ENCODE measurements around the gene VIPAS39. TPM values are rescaled to one million over a fixed set of nuclear protein-coding genes. Genes with fewer than 3 reads are reported as not detected.

Gene VIPAS39
- total and polyA plus RNA-seq, 4 donors: 5.6 to 13.9 (median 8.9) TPM

DNA sequence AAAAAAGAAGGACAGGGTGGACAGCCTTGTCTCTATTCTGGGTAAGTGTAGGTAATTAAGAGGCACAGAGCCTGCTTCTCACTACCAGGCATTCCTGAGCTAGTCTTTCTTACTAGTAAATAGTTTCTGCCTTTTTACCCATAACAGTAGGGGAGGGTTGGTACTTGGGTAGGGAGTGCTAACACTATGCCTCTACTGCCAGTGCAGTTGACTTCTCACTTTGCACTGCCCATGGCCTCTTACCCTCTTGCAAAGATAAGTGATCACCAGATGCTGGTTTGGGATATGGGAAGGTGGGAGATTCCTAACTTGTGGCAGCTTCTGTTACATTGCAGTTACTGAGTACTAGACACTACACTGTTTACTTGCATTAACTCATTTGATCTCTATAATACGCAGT, 12.1 kb upstream of the VIPAS39 start (continued):
- TF ChIP-seq, protein P1, sequence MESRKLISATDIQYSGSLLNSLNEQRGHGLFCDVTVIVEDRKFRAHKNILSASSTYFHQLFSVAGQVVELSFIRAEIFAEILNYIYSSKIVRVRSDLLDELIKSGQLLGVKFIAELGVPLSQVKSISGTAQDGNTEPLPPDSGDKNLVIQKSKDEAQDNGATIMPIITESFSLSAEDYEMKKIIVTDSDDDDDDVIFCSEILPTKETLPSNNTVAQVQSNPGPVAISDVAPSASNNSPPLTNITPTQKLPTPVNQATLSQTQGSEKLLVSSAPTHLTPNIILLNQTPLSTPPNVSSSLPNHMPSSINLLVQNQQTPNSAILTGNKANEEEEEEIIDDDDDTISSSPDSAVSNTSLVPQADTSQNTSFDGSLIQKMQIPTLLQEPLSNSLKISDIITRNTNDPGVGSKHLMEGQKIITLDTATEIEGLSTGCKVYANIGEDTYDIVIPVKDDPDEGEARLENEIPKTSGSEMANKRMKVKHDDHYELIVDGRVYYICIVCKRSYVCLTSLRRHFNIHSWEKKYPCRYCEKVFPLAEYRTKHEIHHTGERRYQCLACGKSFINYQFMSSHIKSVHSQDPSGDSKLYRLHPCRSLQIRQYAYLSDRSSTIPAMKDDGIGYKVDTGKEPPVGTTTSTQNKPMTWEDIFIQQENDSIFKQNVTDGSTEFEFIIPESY (IDR thresholded peaks at IDR 0.05): no peak

DNA sequence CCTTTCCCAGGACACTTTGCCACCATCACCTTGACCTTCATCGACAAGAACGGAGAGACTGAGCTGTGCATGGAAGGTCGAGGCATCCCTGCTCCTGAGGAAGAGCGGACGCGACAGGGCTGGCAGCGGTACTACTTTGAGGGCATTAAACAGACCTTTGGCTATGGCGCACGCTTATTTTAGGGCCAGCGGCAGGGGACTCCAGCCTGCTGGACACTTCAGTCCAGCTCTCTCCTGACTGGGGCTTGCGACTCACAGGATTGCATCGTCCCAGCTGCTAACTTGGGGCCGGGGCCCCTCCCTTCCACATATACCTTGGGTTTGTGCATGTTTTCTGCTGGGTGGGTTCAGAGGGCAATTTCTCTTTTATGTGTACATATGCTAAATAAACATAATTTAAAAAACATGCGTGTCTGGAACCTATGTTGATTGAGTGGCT, 11.7 kb upstream of the VIPAS39 start:
- DNase-seq (ENCODE audit: low spot score): no peak
- TF ChIP-seq, protein P2, sequence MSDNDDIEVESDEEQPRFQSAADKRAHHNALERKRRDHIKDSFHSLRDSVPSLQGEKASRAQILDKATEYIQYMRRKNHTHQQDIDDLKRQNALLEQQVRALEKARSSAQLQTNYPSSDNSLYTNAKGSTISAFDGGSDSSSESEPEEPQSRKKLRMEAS (IDR thresholded peaks at IDR 0.05): no peak
- TF ChIP-seq, protein P3, sequence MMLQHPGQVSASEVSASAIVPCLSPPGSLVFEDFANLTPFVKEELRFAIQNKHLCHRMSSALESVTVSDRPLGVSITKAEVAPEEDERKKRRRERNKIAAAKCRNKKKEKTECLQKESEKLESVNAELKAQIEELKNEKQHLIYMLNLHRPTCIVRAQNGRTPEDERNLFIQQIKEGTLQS (IDR thresholded peaks at IDR 0.05): no peak
- TF ChIP-seq, protein P4, sequence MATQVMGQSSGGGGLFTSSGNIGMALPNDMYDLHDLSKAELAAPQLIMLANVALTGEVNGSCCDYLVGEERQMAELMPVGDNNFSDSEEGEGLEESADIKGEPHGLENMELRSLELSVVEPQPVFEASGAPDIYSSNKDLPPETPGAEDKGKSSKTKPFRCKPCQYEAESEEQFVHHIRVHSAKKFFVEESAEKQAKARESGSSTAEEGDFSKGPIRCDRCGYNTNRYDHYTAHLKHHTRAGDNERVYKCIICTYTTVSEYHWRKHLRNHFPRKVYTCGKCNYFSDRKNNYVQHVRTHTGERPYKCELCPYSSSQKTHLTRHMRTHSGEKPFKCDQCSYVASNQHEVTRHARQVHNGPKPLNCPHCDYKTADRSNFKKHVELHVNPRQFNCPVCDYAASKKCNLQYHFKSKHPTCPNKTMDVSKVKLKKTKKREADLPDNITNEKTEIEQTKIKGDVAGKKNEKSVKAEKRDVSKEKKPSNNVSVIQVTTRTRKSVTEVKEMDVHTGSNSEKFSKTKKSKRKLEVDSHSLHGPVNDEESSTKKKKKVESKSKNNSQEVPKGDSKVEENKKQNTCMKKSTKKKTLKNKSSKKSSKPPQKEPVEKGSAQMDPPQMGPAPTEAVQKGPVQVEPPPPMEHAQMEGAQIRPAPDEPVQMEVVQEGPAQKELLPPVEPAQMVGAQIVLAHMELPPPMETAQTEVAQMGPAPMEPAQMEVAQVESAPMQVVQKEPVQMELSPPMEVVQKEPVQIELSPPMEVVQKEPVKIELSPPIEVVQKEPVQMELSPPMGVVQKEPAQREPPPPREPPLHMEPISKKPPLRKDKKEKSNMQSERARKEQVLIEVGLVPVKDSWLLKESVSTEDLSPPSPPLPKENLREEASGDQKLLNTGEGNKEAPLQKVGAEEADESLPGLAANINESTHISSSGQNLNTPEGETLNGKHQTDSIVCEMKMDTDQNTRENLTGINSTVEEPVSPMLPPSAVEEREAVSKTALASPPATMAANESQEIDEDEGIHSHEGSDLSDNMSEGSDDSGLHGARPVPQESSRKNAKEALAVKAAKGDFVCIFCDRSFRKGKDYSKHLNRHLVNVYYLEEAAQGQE (IDR thresholded peaks at IDR 0.05): no peak
- no peak for TF ChIP-seq RXRA (IDR thresholded peaks at IDR 0.05)
- no peak for TF ChIP-seq JUND (IDR thresholded peaks at IDR 0.05)
- no peak for TF ChIP-seq TAF1 (conservative IDR thresholded peaks at IDR 0.05)
- TF ChIP-seq HNF4A (conservative IDR thresholded peaks at IDR 0.05): no peak
- TF ChIP-seq FOXA2 (IDR thresholded peaks at IDR 0.05): no peak
- TF ChIP-seq HNF4G (IDR thresholded peaks at IDR 0.05): no peak
- no peak for TF ChIP-seq SP1 (IDR thresholded peaks at IDR 0.05)
- no peak for TF ChIP-seq RAD21 (IDR thresholded peaks at IDR 0.05)
- Histone ChIP-seq H3K27ac (ENCODE audit: low read depth in 1 of 2, low read length in 2 of 2) (no peak overlapping the region), H3K36me3 (ENCODE audit: control insufficient read depth in 4 of 4, insufficient read depth in 3 of 4, low read depth in 1 of 4, low read length in 3 of 4) (peaks cover 8 to 56% (median 48%) of the 10 kb centered on the region in 4 donors), H3K9ac (ENCODE audit: low read depth in 1 of 2, low read length in 2 of 2) (no peak overlapping the region), H3K4me1 (ENCODE audit: control insufficient read depth in 4 of 4, insufficient read depth in 4 of 4, low read length in 3 of 4) (no peaks in the 10 kb centered on the region), H3K4me3 (ENCODE audit: low read depth in 1 of 3, low read length in 3 of 3) (no peak overlapping the region), H3K9me3 (ENCODE audit: control insufficient read depth in 4 of 4, low read length in 3 of 4) (no peaks in the 10 kb centered on the region), H3K27me3 (ENCODE audit: control insufficient read depth in 4 of 4, insufficient read depth in 4 of 4, low read length in 3 of 4) (no peaks in the 10 kb centered on the region)
- 88% methylated on average over 14 of the region's 14 CpGs for WGBS

DNA sequence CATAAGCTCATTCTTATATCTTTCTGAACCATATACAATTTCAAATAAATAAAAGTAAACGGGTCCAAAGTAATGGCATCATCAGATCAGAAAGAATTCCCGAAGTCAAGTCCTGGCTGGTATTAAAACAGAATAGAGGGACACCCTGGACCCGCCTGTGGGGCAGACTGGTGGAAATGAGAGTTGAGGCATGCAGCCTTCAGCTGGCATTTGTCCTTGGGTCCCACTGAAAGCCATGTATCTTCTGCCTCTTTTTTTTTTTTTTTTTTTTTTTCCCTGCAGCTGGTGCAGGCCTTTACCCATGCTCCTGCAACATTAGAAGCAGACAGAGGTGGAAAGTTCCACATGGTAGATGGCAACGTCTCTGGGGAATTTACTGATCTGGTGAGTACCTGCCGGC, 10.4 kb upstream of the VIPAS39 start:
- no peak for DNase-seq (ENCODE audit: low spot score)
- Histone ChIP-seq H3K27me3 (ENCODE audit: control insufficient read depth in 4 of 4, insufficient read depth in 4 of 4, low read length in 3 of 4) (no peaks in the 10 kb centered on the region), H3K4me3 (ENCODE audit: low read depth in 1 of 3, low read length in 3 of 3) (no peak overlapping the region), H3K27ac (ENCODE audit: low read depth in 1 of 2, low read length in 2 of 2) (no peak overlapping the region), H3K9ac (ENCODE audit: low read depth in 1 of 2, low read length in 2 of 2) (no peak overlapping the region), H3K9me3 (ENCODE audit: control insufficient read depth in 4 of 4, low read length in 3 of 4) (no peaks in the 10 kb centered on the region), H3K4me1 (ENCODE audit: control insufficient read depth in 4 of 4, insufficient read depth in 4 of 4, low read length in 3 of 4) (no peaks in the 10 kb centered on the region), H3K36me3 (ENCODE audit: control insufficient read depth in 4 of 4, insufficient read depth in 3 of 4, low read depth in 1 of 4, low read length in 3 of 4) (peaks cover 9 to 68% (median 56%) of the 10 kb centered on the region in 4 donors)
- WGBS: 92% methylated on average over 5 of the region's 5 CpGs
- TF ChIP-seq, protein P2 (IDR thresholded peaks at IDR 0.05): no peak
- TF ChIP-seq HNF4G (IDR thresholded peaks at IDR 0.05) (no peak), TAF1 (conservative IDR thresholded peaks at IDR 0.05) (no peak), YY1 (IDR thresholded peaks at IDR 0.05) (no peak), FOXA1 (IDR thresholded peaks at IDR 0.05) (no peak), GABPA (IDR thresholded peaks at IDR 0.05 in 1 of 2, conservative IDR thresholded peaks at IDR 0.05 in 1 of 2) (no peak), SP1 (IDR thresholded peaks at IDR 0.05) (no peak), RAD21 (IDR thresholded peaks at IDR 0.05) (no peak), JUND (IDR thresholded peaks at IDR 0.05) (no peak), RXRA (IDR thresholded peaks at IDR 0.05) (no peak), NR2F2 (IDR thresholded peaks at IDR 0.05) (no peak), EGR1 (IDR thresholded peaks at IDR 0.05; ENCODE audit: low read depth in 2 of 2) (no peak), HNF4A (conservative IDR thresholded peaks at IDR 0.05) (no peak)
- TF ChIP-seq, protein P5, sequence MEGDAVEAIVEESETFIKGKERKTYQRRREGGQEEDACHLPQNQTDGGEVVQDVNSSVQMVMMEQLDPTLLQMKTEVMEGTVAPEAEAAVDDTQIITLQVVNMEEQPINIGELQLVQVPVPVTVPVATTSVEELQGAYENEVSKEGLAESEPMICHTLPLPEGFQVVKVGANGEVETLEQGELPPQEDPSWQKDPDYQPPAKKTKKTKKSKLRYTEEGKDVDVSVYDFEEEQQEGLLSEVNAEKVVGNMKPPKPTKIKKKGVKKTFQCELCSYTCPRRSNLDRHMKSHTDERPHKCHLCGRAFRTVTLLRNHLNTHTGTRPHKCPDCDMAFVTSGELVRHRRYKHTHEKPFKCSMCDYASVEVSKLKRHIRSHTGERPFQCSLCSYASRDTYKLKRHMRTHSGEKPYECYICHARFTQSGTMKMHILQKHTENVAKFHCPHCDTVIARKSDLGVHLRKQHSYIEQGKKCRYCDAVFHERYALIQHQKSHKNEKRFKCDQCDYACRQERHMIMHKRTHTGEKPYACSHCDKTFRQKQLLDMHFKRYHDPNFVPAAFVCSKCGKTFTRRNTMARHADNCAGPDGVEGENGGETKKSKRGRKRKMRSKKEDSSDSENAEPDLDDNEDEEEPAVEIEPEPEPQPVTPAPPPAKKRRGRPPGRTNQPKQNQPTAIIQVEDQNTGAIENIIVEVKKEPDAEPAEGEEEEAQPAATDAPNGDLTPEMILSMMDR (IDR thresholded peaks at IDR 0.05; ENCODE audit: low read depth, low read length, missing input control): no peak
- TF ChIP-seq, protein P3 (IDR thresholded peaks at IDR 0.05): no peak
- TF ChIP-seq, protein P1 (IDR thresholded peaks at IDR 0.05): no peak
